GM12892 (cell line): ENCODE results near the gene TIAM1.

ENCODE experiments used
- DNase-seq: peaks from one replicate; pipeline ENCODE4 v3.0.0; 2011; ENCODE audit not compliant: insufficient read length
- FAIRE-seq: peaks from 2 replicates; lab custom pipeline; 2011; peaks lifted over from hg19 to GRCh38; lab: Jason Lieb, UNC
- POLR2A ChIP-seq: IDR thresholded peaks from 2 replicates; pipeline ENCODE4 v1.6.1; 2011; ENCODE audit warnings: low read depth, low read length, control low read depth
- POLR2AphosphoS5 ChIP-seq: IDR thresholded peaks from 2 replicates; pipeline ENCODE4 v1.6.1; 2011; ENCODE audit warnings: low read depth, low read length, control low read depth
- TAF1 ChIP-seq: IDR thresholded peaks from 2 replicates; pipeline ENCODE4 v1.6.1; 2011; ENCODE audit warnings: low read depth, mild to moderate bottlenecking, control low read depth, low read length, borderline replicate concordance

TIAM1 gene

GRCh38 chr21:31370281-31370892 is 26.3 kb upstream of the TIAM1 start:
- no peak for FAIRE-seq
- no peak for DNase-seq
- TF ChIP-seq POLR2A (no peak), POLR2AphosphoS5 (no peak), TAF1 (no peak)

- FAIRE-seq = no peak
- TF ChIP-seq TAF1 (no peak), POLR2A (no peak), POLR2AphosphoS5 (no peak)
- DNase-seq = no peak
Observed at GRCh38 chr21:31368361-31368760, 24.3 kb upstream of the TIAM1 start.

- no peak for FAIRE-seq
- TF ChIP-seq TAF1 (no peak), POLR2A (no peak), POLR2AphosphoS5 (no peak)
- no peak for DNase-seq
Observed at GRCh38 chr21:31367801-31368200, 23.7 kb upstream of the TIAM1 start.

GRCh38 chr21:31366825-31367224 is 22.8 kb upstream of the TIAM1 start:
- no peak for FAIRE-seq

GRCh38 chr21:31364253-31364945 is 20.3 kb upstream of the TIAM1 start:
- FAIRE-seq (no peak), DNase-seq (no peak)
- no peak for TF ChIP-seq TAF1
- TF ChIP-seq POLR2A = no peak
- no peak for TF ChIP-seq POLR2AphosphoS5

More at GRCh38 chr21:31366825-31367224, 22.8 kb upstream of the TIAM1 start:
- TF ChIP-seq POLR2AphosphoS5 = no peak
- TF ChIP-seq POLR2A = no peak
- no peak for TF ChIP-seq TAF1
- DNase-seq = no peak

GRCh38 chr21:31363720-31364119 is 19.7 kb upstream of the TIAM1 start:
- FAIRE-seq (no peak), DNase-seq (no peak)
- TF ChIP-seq TAF1 = no peak
- TF ChIP-seq POLR2AphosphoS5 = no peak
- TF ChIP-seq POLR2A = no peak

- no peak for DNase-seq
- FAIRE-seq = no peak
Observed at GRCh38 chr21:31360717-31361116, 16.7 kb upstream of the TIAM1 start.

GRCh38 chr21:31358158-31358557 is 14.1 kb upstream of the TIAM1 start:
- FAIRE-seq (no peak), DNase-seq (no peak)
- TF ChIP-seq TAF1 (no peak), POLR2AphosphoS5 (no peak), POLR2A (no peak)

More at GRCh38 chr21:31360717-31361116, 16.7 kb upstream of the TIAM1 start:
- TF ChIP-seq POLR2A (no peak), TAF1 (no peak), POLR2AphosphoS5 (no peak)

GRCh38 chr21:31356440-31356839 is 12.4 kb upstream of the TIAM1 start:
- no peak for DNase-seq
- no peak for FAIRE-seq
- no peak for TF ChIP-seq POLR2A
- no peak for TF ChIP-seq TAF1
- TF ChIP-seq POLR2AphosphoS5 = no peak

GRCh38 chr21:31354604-31355443 is 10.8 kb upstream of the TIAM1 start:
- FAIRE-seq (no peak), DNase-seq (no peak)
- TF ChIP-seq POLR2AphosphoS5 (no peak), POLR2A (no peak), TAF1 (no peak)

- no peak for TF ChIP-seq POLR2AphosphoS5
- DNase-seq (no peak), FAIRE-seq (no peak)
Observed at GRCh38 chr21:31354122-31354521, 10.1 kb upstream of the TIAM1 start.
